Colon (tissue), 2 donors: ENCODE data around the gene CDKN2AIPNL.

Source experiments
- FAIRE-seq: peaks from 2 replicates; lab custom pipeline; 2012; peaks lifted over from hg19 to GRCh38; lab: Jason Lieb, UNC
- donor health status: control.
- donor health status: control.

CDKN2AIPNL gene

DNA sequence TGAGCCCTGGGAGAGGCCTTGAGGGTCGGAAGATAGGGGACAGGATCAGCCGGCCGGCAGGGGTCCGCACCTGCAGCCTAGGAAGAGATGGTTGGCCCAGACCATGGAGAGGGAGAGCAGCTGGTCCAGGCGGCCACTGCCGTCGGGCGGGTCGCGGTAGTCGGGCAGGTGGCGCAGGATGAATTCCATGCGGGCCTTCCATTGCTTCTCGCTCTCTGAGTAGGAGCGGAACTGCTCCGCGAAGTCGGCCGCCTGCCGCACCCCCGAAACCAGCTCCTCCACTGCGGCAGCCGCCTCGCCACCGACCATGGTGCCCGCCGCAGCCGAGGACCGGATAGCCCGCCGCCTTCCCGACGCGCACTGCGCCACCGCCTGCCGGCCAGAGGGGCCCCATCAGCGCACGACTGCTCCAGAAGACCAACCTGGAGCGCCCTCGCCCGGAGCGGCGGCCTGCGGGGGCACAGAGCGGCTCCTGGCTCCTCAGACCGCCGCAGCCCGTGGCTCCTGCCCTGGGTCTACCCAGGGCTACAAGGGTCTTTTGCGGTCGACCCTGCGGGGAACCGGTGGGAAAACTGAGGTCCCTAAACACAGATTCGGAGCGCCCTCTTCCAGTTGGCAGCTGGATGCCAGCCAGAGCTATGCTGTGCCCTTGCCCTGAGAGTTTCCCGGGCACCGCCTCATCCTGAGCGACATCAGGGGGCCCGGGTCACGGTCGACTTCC lies at the start of gene CDKN2AIPNL:
Gene CDKN2AIPNL (minus strand): TSS at position 336 of the 721 bp plus-strand sequence. CDS start 27 bp downstream, at position 309.
- FAIRE-seq, result no peak

- FAIRE-seq, result no peak
Observed at GRCh38 chr5:134460551-134460950, 48.9 kb upstream of the CDKN2AIPNL start.

DNA sequence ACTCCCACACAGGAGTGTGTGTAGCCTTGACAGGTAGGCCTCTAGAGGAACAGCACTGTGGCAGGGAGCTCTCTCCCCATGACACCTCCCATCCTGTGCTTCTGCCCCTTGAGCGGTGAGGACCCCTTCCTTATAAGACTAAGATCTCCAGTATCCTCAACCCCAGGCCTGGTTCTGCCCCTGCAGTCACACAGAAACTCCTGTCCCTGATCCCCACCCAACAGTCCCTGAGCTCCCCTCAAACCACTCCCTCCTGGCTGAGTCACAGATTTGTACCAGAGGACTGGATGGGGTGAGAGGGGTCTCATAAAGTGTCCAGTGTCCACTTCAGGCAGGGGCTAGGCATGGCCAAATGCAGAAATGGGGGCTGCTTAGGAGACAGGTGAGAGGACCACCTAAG lies 47.8 kb upstream of the CDKN2AIPNL start:
- FAIRE-seq, result no peak

GRCh38 chr5:134459010-134459403 lies 47.3 kb upstream of the CDKN2AIPNL start:
- FAIRE-seq, result no peak

DNA sequence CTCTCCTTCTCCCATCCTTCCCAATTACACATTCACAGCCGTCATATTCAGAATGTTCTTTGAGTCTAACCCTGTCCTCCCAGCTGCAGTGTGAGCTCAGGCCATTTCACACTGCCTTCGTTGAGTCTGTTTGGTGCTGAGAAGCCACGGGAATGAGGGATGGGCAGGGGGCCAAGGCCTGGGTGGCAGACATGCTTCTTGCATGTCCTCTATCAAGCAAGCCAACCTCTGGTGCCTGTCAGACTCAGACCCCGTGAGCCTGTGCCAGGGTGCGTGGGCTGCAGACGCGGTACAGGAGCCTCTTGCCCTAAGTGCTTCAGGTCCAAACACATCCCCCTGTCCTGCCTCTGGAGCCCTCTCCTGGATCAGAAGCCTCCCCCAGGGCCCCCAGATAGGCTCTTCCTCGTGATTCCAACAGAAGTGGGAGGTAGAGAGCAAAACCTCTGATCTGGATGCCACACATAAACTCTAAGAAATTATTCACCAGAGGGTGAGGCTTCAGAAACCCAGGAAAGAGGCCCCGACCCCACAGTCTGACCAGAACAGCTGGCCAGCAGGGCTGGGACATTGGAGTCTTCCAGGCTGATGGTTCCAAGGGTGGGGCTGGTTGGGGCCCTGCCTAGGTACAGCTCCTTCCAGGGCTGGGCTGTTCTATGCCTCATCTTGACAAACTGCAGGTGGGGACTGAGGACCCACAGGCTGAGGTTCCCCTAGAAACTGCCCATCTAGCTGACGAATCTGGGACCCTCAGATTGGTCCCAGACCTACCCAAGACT lies 46.7 kb upstream of the CDKN2AIPNL start:
- FAIRE-seq, result no peak

- no peak for FAIRE-seq
Observed at GRCh38 chr5:134457801-134458200, 46.1 kb upstream of the CDKN2AIPNL start.

GRCh38 chr5:134456825-134457224 lies 45.1 kb upstream of the CDKN2AIPNL start:
- FAIRE-seq, result no peak

DNA sequence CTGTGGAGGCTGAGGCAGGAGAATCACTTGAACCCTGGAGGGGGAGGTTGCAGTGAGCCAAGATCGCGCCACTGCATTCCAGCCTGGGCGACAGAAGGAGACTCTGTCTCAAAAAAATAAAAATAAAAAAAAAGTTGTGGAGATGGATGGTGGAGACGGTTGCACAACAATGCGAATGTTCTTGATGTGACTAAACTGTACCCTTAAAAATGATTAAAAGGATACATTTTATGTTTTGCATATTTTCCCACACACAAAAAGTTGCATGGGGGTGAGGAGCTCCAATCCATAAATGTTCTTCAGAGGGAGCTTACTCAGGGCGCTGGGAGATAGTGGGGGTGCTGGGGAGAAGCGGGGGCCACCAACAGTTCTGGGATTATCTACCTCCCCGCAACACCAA lies 43.8 kb upstream of the CDKN2AIPNL start:
- FAIRE-seq, result no peak

DNA sequence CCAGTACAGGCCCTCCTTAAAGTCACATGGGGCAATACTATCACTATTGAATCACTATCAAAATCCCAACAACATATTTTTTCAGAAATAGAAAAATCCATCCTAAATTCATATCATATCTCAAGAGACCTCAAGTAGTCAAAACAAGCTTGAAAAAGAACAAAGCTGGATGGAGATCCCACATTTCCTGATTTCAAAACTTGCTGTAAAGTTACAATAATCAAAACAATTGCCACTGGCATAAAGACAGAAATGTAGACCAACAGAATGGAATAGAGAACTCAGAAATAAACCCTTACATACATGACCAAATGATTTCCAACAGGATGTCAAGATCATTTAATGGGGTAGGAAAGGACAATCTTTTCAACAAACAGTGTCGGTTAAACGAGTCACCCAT lies 41.3 kb upstream of the CDKN2AIPNL start:
- FAIRE-seq, result no peak

GRCh38 chr5:134451936-134452505 lies 40.3 kb upstream of the CDKN2AIPNL start:
- no peak for FAIRE-seq

DNA sequence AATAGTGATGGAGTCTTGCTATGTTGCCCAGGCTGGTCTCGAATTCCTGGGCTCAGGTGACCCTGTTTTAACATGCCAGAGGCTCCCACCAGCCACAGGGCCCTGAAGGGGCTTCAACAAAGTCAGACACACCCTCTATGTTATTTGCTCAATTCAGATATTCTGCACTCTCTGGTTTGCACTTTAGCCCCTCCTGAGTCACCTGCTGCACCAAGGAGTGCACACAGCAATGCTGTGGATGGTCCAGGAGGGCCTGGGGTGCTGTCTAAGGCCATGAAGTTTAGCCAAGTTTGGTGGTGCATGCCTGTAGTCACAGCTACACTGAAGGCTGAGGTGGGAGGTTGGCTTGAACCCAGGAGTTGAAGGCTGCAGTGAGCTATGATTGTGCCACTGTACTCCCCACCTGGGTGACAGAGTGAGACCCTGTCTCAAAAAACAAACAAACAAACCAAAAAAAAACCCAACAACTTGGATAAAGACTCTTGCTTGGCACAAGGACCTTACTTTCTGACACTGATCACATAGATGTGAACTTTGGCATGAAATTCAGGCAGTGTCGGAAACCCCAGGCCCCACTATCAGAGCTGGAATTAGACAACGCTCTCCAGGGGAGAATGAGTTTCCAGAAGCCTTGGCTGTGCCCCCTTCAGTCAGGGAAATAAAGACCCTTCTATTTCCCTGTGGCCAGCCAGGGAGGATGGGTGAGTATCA lies 39.7 kb upstream of the CDKN2AIPNL start:
- FAIRE-seq, result no peak

DNA sequence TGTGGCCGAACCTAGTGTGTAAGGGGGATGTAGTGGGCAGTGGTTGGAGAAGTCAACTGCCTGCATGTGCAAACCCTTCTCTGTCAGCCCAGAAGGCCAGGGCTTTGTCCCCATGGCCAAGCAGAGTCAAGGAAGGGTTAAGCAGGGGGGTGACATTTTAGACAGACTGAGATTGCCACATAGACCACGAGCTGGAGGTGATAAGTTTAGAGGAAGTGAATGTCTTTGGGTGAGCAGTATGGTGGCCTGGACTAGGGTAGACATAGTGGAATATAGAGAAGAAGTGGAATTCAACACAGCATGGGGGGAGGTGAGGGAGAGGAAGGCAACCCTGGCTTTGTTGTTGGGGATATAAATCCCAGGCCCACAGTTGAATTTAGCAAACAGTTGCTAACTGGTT lies 38.7 kb upstream of the CDKN2AIPNL start:
- no peak for FAIRE-seq

- FAIRE-seq, result no peak
Observed at GRCh38 chr5:134449167-134449566, 37.5 kb upstream of the CDKN2AIPNL start.

DNA sequence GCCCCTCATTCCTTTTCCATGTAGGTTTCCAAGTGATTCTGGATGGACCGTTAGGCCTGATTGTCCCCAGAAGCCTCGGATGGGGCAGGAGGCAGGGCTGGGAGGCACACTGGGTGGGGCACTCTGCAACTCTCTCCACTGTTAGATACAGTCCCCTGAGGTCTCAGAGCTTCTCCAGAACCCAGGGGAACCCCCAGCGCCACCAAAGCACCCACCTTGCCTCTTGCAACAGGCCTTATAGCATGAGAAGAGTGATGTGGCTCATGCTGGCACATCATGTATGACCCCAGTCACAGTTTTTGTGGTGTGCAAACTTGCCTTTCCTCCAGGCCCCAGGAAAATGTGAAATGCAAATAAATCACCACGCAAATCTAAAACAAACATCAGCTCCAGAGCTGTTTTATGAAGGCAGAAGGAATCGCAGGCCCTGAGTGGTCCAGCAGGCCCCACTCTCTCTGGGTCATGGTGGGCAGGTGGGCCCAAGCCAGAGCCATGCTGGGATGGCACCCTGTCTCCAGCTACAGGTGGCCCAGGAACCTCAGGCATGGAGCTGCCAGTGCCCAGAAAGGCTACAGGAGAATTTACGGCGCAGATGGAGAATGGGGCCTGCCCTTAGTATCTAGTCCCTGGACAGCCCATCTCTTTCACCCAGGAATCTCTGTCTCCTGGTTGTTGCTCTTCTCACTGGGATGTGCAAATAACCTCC lies 36.3 kb upstream of the CDKN2AIPNL start:
- FAIRE-seq, result no peak

GRCh38 chr5:134446938-134447337 lies 35.3 kb upstream of the CDKN2AIPNL start:
- FAIRE-seq, result no peak

DNA sequence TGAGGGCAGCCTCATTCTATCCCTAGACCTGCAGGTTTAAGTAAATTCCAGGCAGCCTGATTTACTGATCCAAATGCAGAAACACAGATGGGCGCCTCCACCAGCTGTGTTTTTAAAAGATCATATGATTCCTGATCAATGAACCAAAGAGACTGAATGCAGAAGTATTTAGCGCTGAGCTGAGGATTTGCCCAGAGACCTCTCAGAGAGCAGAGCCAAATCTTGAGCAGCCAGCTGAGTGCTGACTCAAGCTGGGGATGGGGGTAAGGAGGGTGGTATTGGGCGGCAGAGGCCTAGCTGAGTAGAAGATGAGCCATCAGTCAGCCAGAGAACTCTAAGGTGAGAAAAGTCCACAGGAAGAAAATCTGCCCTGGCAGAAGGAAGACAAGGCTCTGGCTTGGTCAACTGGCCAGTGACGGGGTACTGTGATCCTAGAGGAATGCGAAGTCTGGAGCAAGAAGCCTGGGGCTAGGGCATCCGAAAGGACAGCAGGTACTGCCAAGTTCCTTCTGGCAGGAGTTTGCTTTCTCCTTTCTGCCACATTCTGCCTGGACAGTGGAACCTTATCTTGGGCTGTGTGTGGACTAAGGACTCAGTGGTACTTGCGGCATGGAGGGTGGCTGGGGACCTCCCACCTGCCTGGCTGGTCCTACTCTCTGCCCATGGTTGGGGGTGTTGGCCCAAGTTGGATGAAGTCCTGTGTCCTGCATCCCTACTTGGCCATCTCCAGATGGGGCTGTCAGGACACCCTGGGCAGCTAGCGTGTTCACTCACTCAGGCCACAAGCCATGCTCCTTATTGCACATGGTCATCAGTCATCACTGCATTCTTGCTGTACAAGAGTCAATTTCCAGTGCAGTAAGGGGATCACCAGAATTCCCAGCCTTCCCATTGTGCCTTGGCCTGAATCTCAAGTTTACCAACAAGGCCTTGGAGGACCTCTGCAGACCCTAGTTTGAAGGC lies 34.5 kb upstream of the CDKN2AIPNL start:
- FAIRE-seq, result no peak

GRCh38 chr5:134444941-134445471 lies 33.3 kb upstream of the CDKN2AIPNL start:
- FAIRE-seq, result no peak

- no peak for FAIRE-seq
Observed at GRCh38 chr5:134440201-134440755, 28.6 kb upstream of the CDKN2AIPNL start.

DNA sequence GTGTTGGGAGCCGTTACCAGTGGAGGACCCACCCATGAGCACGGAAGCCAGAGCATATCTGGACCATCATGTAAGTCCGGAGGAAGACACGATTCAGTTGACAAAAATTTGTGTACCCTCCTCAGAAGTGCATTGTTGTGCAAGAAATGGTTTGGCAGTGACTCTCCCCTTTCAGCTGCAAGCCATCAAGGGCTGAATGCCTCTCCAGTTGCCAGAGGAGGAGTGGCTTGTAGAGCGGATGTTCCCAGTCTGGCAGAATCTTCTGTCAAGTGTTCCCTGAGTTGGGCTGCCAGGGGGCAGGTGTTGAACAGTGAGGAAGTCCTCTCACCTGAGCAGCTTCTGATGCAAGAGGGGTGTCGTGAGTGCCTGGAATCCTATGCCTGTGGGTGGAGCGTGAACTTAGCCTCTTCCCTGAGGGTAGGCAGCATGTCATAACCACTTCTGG lies 27.6 kb upstream of the CDKN2AIPNL start:
- no peak for FAIRE-seq

GRCh38 chr5:134438721-134439123 lies 27.0 kb upstream of the CDKN2AIPNL start:
- no peak for FAIRE-seq
